ENCODE results near the gene NUAK1.

The NUAK1 gene

GRCh38 chr12:106042037-106042436 lies 96.7 kb downstream of the NUAK1 start:
- H2AFZ ChIP-seq (ENCODE audit: low read depth, low read length), result no peak overlapping the region
- H3K4me2 ChIP-seq (ENCODE audit: low read length), result no peak overlapping the region
- H3K9ac ChIP-seq (ENCODE audit: low read length), result no peak overlapping the region
- H4K20me1 ChIP-seq (ENCODE audit: insufficient read depth, low read length), result no peaks in the 10 kb centered on the region
- H3K27me3 ChIP-seq (ENCODE audit: low read depth, low read length), result no peaks in the 10 kb centered on the region
- TF ChIP-seq EZH2phosphoT487 (IDR thresholded peaks at IDR 0.05; ENCODE audit: low read depth), result no peak
- TF ChIP-seq CTCF (IDR thresholded peaks at IDR 0.05; ENCODE audit: low read depth, low read length), result no peak
- no peak overlapping the region for H3K27ac ChIP-seq (ENCODE audit: low read length)
- H3K36me3 ChIP-seq (replicated peaks; ENCODE audit: low read depth, low read length), result no peaks in the 10 kb centered on the region
- H3K4me1 ChIP-seq (ENCODE audit: low read length), result peaks cover 8% of the 10 kb centered on the region
- H3K4me3 ChIP-seq (ENCODE audit: low read length), result no peak overlapping the region
- no peaks in the 10 kb centered on the region for H3K9me3 ChIP-seq (ENCODE audit: insufficient read depth, low read length)
- H3K79me2 ChIP-seq (ENCODE audit: low read length), result no peaks in the 10 kb centered on the region

- Histone ChIP-seq H3K4me3 (ENCODE audit: low read length) (no peak overlapping the region), H2AFZ (ENCODE audit: low read depth, low read length) (no peak overlapping the region)
These were observed 98.2 kb downstream of the NUAK1 start for GRCh38 chr12:106040521-106040920.

GRCh38 chr12:106039646-106040404 lies 98.9 kb downstream of the NUAK1 start:
- Histone ChIP-seq H3K4me2 (ENCODE audit: low read length) (no peak overlapping the region), H3K27ac (ENCODE audit: low read length) (no peak overlapping the region), H4K20me1 (ENCODE audit: insufficient read depth, low read length) (no peaks in the 10 kb centered on the region), H3K9ac (ENCODE audit: low read length) (no peak overlapping the region), H3K9me3 (ENCODE audit: insufficient read depth, low read length) (no peaks in the 10 kb centered on the region), H3K36me3 (replicated peaks; ENCODE audit: low read depth, low read length) (no peaks in the 10 kb centered on the region), H3K4me3 (ENCODE audit: low read length) (no peak overlapping the region), H3K79me2 (ENCODE audit: low read length) (no peaks in the 10 kb centered on the region), H2AFZ (ENCODE audit: low read depth, low read length) (no peak overlapping the region), H3K27me3 (ENCODE audit: low read depth, low read length) (no peaks in the 10 kb centered on the region), H3K4me1 (ENCODE audit: low read length) (no peaks in the 10 kb centered on the region)
- TF ChIP-seq EZH2phosphoT487 (IDR thresholded peaks at IDR 0.05; ENCODE audit: low read depth), result no peak
- TF ChIP-seq CTCF (IDR thresholded peaks at IDR 0.05; ENCODE audit: low read depth, low read length), result no peak

More at GRCh38 chr12:106040521-106040920, 98.2 kb downstream of the NUAK1 start:
- no peaks in the 10 kb centered on the region for H4K20me1 ChIP-seq (ENCODE audit: insufficient read depth, low read length)
- H3K36me3 ChIP-seq (replicated peaks; ENCODE audit: low read depth, low read length), result no peaks in the 10 kb centered on the region
- no peak overlapping the region for H3K4me2 ChIP-seq (ENCODE audit: low read length)
- TF ChIP-seq EZH2phosphoT487 (IDR thresholded peaks at IDR 0.05; ENCODE audit: low read depth) (no peak), CTCF (IDR thresholded peaks at IDR 0.05; ENCODE audit: low read depth, low read length) (no peak)
- H3K9ac ChIP-seq (ENCODE audit: low read length), result no peak overlapping the region
- H3K27me3 ChIP-seq (ENCODE audit: low read depth, low read length), result no peaks in the 10 kb centered on the region
- no peak overlapping the region for H3K27ac ChIP-seq (ENCODE audit: low read length)
- no peaks in the 10 kb centered on the region for H3K9me3 ChIP-seq (ENCODE audit: insufficient read depth, low read length)
- no peaks in the 10 kb centered on the region for H3K79me2 ChIP-seq (ENCODE audit: low read length)
- H3K4me1 ChIP-seq (ENCODE audit: low read length), result no peaks in the 10 kb centered on the region

- Histone ChIP-seq H4K20me1 (ENCODE audit: insufficient read depth, low read length) (no peaks in the 10 kb centered on the region), H3K27me3 (ENCODE audit: low read depth, low read length) (no peaks in the 10 kb centered on the region), H2AFZ (ENCODE audit: low read depth, low read length) (no peak overlapping the region), H3K9me3 (ENCODE audit: insufficient read depth, low read length) (no peaks in the 10 kb centered on the region), H3K36me3 (replicated peaks; ENCODE audit: low read depth, low read length) (no peaks in the 10 kb centered on the region), H3K4me1 (ENCODE audit: low read length) (no peaks in the 10 kb centered on the region), H3K9ac (ENCODE audit: low read length) (no peak overlapping the region), H3K79me2 (ENCODE audit: low read length) (no peaks in the 10 kb centered on the region), H3K4me3 (ENCODE audit: low read length) (no peak overlapping the region), H3K4me2 (ENCODE audit: low read length) (no peak overlapping the region), H3K27ac (ENCODE audit: low read length) (no peak overlapping the region)
- TF ChIP-seq EZH2phosphoT487 (IDR thresholded peaks at IDR 0.05; ENCODE audit: low read depth) (no peak), CTCF (IDR thresholded peaks at IDR 0.05; ENCODE audit: low read depth, low read length) (no peak)
These were observed 99.5 kb downstream of the NUAK1 start for GRCh38 chr12:106039242-106039641.

Measured in OCI-LY3 (cell line).